Suprapubic skin (tissue), 4 donors: ENCODE measurements around the gene MUC2. TPM values are rescaled to one million over a fixed set of nuclear protein-coding genes. Genes with fewer than 3 reads are reported as not detected.

Experiments used
- DNase-seq, 2 donors: peaks; one replicate each; pipeline ENCODE4 v3.0.0-alpha.2; 2019; ENCODE audit warnings: low spot score in 2 of 2
- H3K27ac ChIP-seq: fragments of 200-600 bp; sonication (generic); one replicate; pipeline ENCODE4 v1.5.1; 2019
- H3K27me3 ChIP-seq: fragments of 200-600 bp; sonication (generic); one replicate; pipeline ENCODE4 v1.5.1; 2019
- H3K36me3 ChIP-seq: fragments of 200-600 bp; sonication (generic); one replicate; pipeline ENCODE4 v1.5.1; 2019
- H3K4me1 ChIP-seq: fragments of 200-600 bp; sonication (generic); one replicate; pipeline ENCODE4 v1.5.1; 2019
- H3K4me3 ChIP-seq: fragments of 200-600 bp; sonication (generic); one replicate; pipeline ENCODE4 v1.5.1; 2019; ENCODE audit warnings: mild to moderate bottlenecking
- H3K9me3 ChIP-seq: fragments of 200-600 bp; sonication (generic); one replicate; pipeline ENCODE4 v1.5.1; 2019
- CTCF ChIP-seq, 2 donors: fragments of 200-600 bp in 1 of 2; fragments of 450-650 bp in 1 of 2; sonication (generic) in 1 of 2; IDR thresholded peaks; one replicate each; pipeline ENCODE4 v1.5.1; 2016 to 2019; ENCODE audit warnings: antibody characterized with exemption in 2 of 2, mild to moderate bottlenecking in 1 of 2, moderate library complexity in 1 of 2
- EP300 ChIP-seq: sonication (generic); formaldehyde crosslinking; IDR thresholded peaks from one replicate; pipeline ENCODE4 v1.6.1; 2017; ENCODE audit warnings: antibody characterized with exemption
- POLR2A ChIP-seq, 2 donors: fragments of 450-650 bp; IDR thresholded peaks; one replicate each; pipeline ENCODE4 v1.6.1; 2017; ENCODE audit warnings: antibody characterized with exemption in 2 of 2, mild to moderate bottlenecking in 2 of 2, moderate library complexity in 2 of 2
- POLR2AphosphoS5 ChIP-seq, 3 donors: sonication (generic); formaldehyde crosslinking; IDR thresholded peaks; one replicate each; pipeline ENCODE4 v1.6.1; 2017; ENCODE audit warnings: antibody characterized with exemption in 3 of 3
- WGBS: methylation state at CpG from one replicate; pipeline ENCODE4 v1.1.5; 2018; 5-methylcytosine and 5-hydroxymethylcytosine counted together
- total RNA-seq, 4 donors: library from RNA; depleted of rRNA; stranded (reverse); fragments of >200 nt; gene quantifications; one replicate each; pipeline ENCODE4 v1.1.0, GENCODE V29; 2016

Gene MUC2
- total RNA-seq, 4 donors from 2014 or later = 0.05 to 0.17 (median 0.12) TPM

GRCh38 chr11:1092145-1092670, 17.5 kb downstream of the MUC2 start:
- TF ChIP-seq POLR2A (IDR thresholded peaks at IDR 0.05) (no peak), CTCF (IDR thresholded peaks at IDR 0.05) (no peak)
- WGBS = 65% methylated on average over 12 of the region's 17 CpGs
- no peak overlapping the region for H3K4me3 ChIP-seq

GRCh38 chr11:1092919-1093318, 18.2 kb downstream of the MUC2 start:
- Histone ChIP-seq H3K36me3 (no peaks in the 10 kb centered on the region), H3K4me1 (no peaks in the 10 kb centered on the region), H3K27ac (no peak overlapping the region), H3K4me3 (no peak overlapping the region), H3K9me3 (no peaks in the 10 kb centered on the region), H3K27me3 (no peaks in the 10 kb centered on the region)
- WGBS = 76% methylated on average over 6 of the region's 7 CpGs
- DNase-seq = no peak
- TF ChIP-seq POLR2AphosphoS5 (IDR thresholded peaks at IDR 0.05) (no peak), CTCF (IDR thresholded peaks at IDR 0.05) (no peak), EP300 (no peak), POLR2A (IDR thresholded peaks at IDR 0.05) (no peak)

More at GRCh38 chr11:1092145-1092670, 17.5 kb downstream of the MUC2 start:
- no peak for DNase-seq
- no peak overlapping the region for H3K27ac ChIP-seq
- H3K36me3 ChIP-seq = no peaks in the 10 kb centered on the region
- H3K4me1 ChIP-seq = no peaks in the 10 kb centered on the region
- H3K27me3 ChIP-seq = no peaks in the 10 kb centered on the region
- no peaks in the 10 kb centered on the region for H3K9me3 ChIP-seq

DNA sequence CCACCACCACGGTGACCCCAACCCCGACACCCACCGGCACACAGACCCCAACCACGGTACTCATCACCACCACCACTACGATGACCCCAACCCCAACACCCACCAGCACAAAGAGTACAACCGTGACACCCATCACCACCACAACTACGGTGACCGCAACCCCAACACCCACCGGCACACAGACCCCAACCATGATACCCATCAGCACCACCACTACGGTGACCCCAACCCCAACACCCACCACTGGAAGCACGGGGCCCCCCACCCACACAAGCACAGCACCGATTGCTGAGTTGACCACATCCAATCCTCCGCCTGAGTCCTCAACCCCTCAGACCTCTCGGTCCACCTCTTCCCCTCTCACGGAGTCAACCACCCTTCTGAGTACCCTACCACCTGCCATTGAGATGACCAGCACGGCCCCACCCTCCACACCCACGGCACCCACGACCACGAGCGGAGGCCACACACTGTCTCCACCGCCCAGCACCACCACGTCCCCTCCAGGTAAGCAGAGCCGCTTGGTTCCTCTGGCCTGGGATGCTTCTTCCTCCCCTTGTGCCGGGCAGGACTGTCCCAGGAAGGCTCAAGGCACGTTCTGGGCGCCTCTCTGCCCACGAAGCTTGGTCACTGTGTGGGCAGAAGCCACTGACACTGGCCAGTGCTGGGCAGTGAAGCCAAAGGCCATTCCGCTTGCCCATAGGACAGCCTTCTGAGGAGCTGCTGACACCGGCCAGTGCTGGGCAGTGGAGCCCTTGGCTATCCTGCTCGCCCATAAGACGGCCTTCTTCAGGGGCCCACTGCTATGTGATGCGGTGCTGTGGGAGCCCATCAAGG, 25.1 kb downstream of the MUC2 start:
- H3K27ac ChIP-seq = no peak overlapping the region
- no peak for TF ChIP-seq EP300
- TF ChIP-seq POLR2A (IDR thresholded peaks at IDR 0.05) = no peak
- no peak for TF ChIP-seq POLR2AphosphoS5 (IDR thresholded peaks at IDR 0.05)
- no peak for TF ChIP-seq CTCF (IDR thresholded peaks at IDR 0.05)
- DNase-seq = no peak
- WGBS = 95% methylated on average over 28 of the region's 32 CpGs
- no peaks in the 10 kb centered on the region for H3K36me3 ChIP-seq
- peaks cover 7% of the 10 kb centered on the region for H3K27me3 ChIP-seq
- no peaks in the 10 kb centered on the region for H3K4me1 ChIP-seq
- H3K4me3 ChIP-seq = no peak overlapping the region
- no peaks in the 10 kb centered on the region for H3K9me3 ChIP-seq

DNA sequence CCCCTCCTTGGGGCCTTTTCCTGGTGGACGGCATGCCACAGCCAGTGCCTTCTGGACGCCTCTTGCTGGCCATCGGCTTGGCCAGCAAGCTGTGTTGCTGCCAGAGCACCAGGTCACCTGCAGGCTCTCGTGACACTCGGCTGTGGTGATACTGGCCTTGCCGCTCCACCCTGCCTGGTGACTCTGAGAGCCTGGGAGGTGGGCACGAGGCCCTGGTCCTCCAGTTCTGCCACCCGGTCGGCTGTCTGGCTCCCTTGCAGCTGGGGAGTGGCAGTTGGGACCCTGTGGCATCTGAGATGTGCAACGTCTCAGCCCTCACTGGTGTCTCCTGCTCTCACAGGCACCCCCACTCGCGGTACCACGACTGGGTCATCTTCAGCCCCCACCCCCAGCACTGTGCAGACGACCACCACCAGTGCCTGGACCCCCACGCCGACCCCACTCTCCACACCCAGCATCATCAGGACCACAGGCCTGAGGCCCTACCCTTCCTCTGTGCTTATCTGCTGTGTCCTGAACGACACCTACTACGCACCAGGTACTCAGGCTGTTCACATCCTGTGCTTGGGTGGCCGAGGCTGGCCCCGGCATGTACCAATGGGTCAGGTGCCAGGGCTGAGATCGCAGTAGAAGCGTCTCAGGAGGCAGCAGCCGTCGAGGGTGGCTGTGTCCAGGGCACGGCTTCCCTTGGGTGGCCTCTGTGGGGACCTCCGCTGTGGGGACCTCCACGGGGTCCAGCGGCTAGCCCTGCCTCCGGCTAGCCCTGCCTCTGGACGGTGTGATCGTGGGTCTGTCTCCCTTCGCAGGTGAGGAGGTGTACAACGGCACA, 26.0 kb downstream of the MUC2 start:
- TF ChIP-seq CTCF (IDR thresholded peaks at IDR 0.05) (no peak), POLR2AphosphoS5 (IDR thresholded peaks at IDR 0.05) (no peak), EP300 (no peak), POLR2A (IDR thresholded peaks at IDR 0.05) (no peak)
- no peaks in the 10 kb centered on the region for H3K36me3 ChIP-seq
- H3K9me3 ChIP-seq = no peaks in the 10 kb centered on the region
- H3K27ac ChIP-seq = no peak overlapping the region
- no peak for DNase-seq
- 87% methylated on average over 15 of the region's 33 CpGs for WGBS
- H3K4me1 ChIP-seq = no peaks in the 10 kb centered on the region
- peaks cover 7% of the 10 kb centered on the region for H3K27me3 ChIP-seq
- no peak overlapping the region for H3K4me3 ChIP-seq
